Right lobe of liver (tissue), 6 donors: ENCODE measurements around the gene M6PR. TPM values are rescaled to one million over a fixed set of nuclear protein-coding genes. Genes with fewer than 3 reads are reported as not detected.

Experiments
- ATAC-seq, 4 donors: fragments of 200-7000 bp; cut with Tn5 transposase; one replicate each; pipeline ENCODE4 v1.9.1; 2020; ENCODE audit warnings: mild to moderate bottlenecking in 4 of 4, moderate library complexity in 4 of 4
- DNase-seq, 3 donors: peaks; one replicate each; pipeline ENCODE4 v3.0.0-alpha.2; 2020
- H3K27ac ChIP-seq, 3 donors: fragments of 200-600 bp; one replicate each; pipeline ENCODE4 v1.8.0; 2022
- H3K27me3 ChIP-seq, 2 donors: fragments of 200-600 bp; one replicate each; pipeline ENCODE4 v1.8.0; 2022
- H3K36me3 ChIP-seq, 4 donors: fragments of 200-600 bp; sonication (generic) in 1 of 4; one replicate each; pipeline versions ENCODE4 v1.5.1 to v1.8.0; 2017 to 2022; ENCODE audit warnings: control low read depth in 1 of 4
- H3K4me1 ChIP-seq, 4 donors: fragments of 200-600 bp; sonication (generic) in 1 of 4; one replicate each; pipeline versions ENCODE4 v1.5.1 to v1.8.0; 2017 to 2022; ENCODE audit warnings: control low read depth in 1 of 4
- H3K4me3 ChIP-seq, 3 donors: fragments of 200-600 bp; one replicate each; pipeline ENCODE4 v1.8.0; 2022
- H3K9me3 ChIP-seq, 4 donors: fragments of 200-600 bp; sonication (generic) in 1 of 4; one replicate each; pipeline versions ENCODE4 v1.5.1 to v1.8.0; 2017 to 2022; ENCODE audit warnings: control low read depth in 1 of 4
- CTCF ChIP-seq, 4 donors: fragments of 200-600 bp in 3 of 4; fragments of 450-650 bp in 1 of 4; IDR thresholded peaks; one replicate each; pipeline versions ENCODE4 v1.5.1 to v1.8.0; 2016 to 2022; ENCODE audit warnings: antibody characterized with exemption in 4 of 4, mild to moderate bottlenecking in 2 of 4
- POLR2A ChIP-seq: fragments of 450-650 bp; IDR thresholded peaks from one replicate; pipeline ENCODE4 v1.6.1; 2017; ENCODE audit warnings: antibody characterized with exemption, mild to moderate bottlenecking
- WGBS: methylation state at CpG from one replicate; pipeline ENCODE4 v1.1.6; 2018; ENCODE audit warnings: low coverage, low lambda C conversion rate; ENCODE audit not compliant: insufficient coverage; ENCODE audit errors: missing lambda C conversion rate; 5-methylcytosine and 5-hydroxymethylcytosine counted together
- intact Hi-C, 2 donors: fragments of 100-400 bp; cut with DNase I; formaldehyde crosslinking; loops; one replicate each; pipeline versions ENCODE4 v1.11.2 to v1.14.1; 2022
- total RNA-seq, 6 experiments: library from RNA; depleted of rRNA in 2 of 6; stranded (reverse); fragments of >200 nt in 2 of 6; fragmentation: NEBNext Ultra II Directional in 3 of 6; extraction: Animal tissue kit (Norgen Biotek cat#: 25700) in 3 of 6; gene quantifications; one replicate each; pipeline versions ENCODE4 v1.1.0 to v1.2.4, GENCODE V29; 2016 to 2023
- donor health status: DM: no; HTN: yes; CAD: no.
- donor health status: DM: no; HTN: no; CAD: no.
- donor health status: DM: no; HTN: no; CAD: no.
- donor health status: DM: no; HTN: yes; CAD: no.
- donor health status: DM: no; HTN: yes; CAD: no.

The M6PR gene
- total RNA-seq, 6 experiments from 2014 or later, result 45.5 to 82.2 (median 69.1) TPM

- no peak overlapping the region for H3K27ac ChIP-seq
- WGBS, result 27% methylated on average over 6 of the region's 6 CpGs
Observed at GRCh38 chr12:8991371-8992345, 42.2 kb upstream of the M6PR start.

GRCh38 chr12:8989413-8989812 lies 40.0 kb upstream of the M6PR start, which contains the start of gene KLRG1:
Gene KLRG1, plus strand, starts transcription at chr12:8989546. Its CDS starts 90 bp downstream, at chr12:8989636.
- H3K4me1 ChIP-seq, result no peaks in the 10 kb centered on the region
- TF ChIP-seq POLR2A (no peak), CTCF (IDR thresholded peaks at IDR 0.05) (no peak)
- no peaks in the 10 kb centered on the region for H3K36me3 ChIP-seq
- 40% methylated on average over 2 of the region's 2 CpGs for WGBS
- no peak for DNase-seq
- H3K9me3 ChIP-seq, result no peaks in the 10 kb centered on the region
- ATAC-seq, result peak in 1 of 4 donors; percentile 28
- no peaks in the 10 kb centered on the region for H3K27me3 ChIP-seq
- no peak within 1 kb of the TSS for H3K4me3 ChIP-seq
- H3K27ac ChIP-seq, result no peak within 1 kb of the TSS
- intact Hi-C loops, result no loop called here

More at GRCh38 chr12:8991371-8992345, 42.2 kb upstream of the M6PR start:
- no peaks in the 10 kb centered on the region for H3K4me1 ChIP-seq
- ATAC-seq (peak in 3 of 4 donors; percentile 43 to 58 (median 49)), DNase-seq (no peak)
- no peaks in the 10 kb centered on the region for H3K27me3 ChIP-seq
- intact Hi-C loops, result no loop called here
- H3K36me3 ChIP-seq, result no peaks in the 10 kb centered on the region
- no peak overlapping the region for H3K4me3 ChIP-seq
- no peaks in the 10 kb centered on the region for H3K9me3 ChIP-seq
- no peak for TF ChIP-seq CTCF (IDR thresholded peaks at IDR 0.05)
- TF ChIP-seq POLR2A, result no peak

- intact Hi-C loops, result no loop called here
- 62% methylated on average over 1 of the region's 1 CpG for WGBS
- Histone ChIP-seq H3K9me3 (no peaks in the 10 kb centered on the region), H3K4me3 (no peak overlapping the region), H3K36me3 (no peaks in the 10 kb centered on the region), H3K4me1 (no peaks in the 10 kb centered on the region), H3K27ac (no peak overlapping the region), H3K27me3 (no peaks in the 10 kb centered on the region)
- ATAC-seq (no peak), DNase-seq (no peak)
- TF ChIP-seq CTCF (IDR thresholded peaks at IDR 0.05) (no peak), POLR2A (no peak)
Observed at GRCh38 chr12:8987685-8988084, 38.2 kb upstream of the M6PR start.

- no peak overlapping the region for H3K27ac ChIP-seq
- no peaks in the 10 kb centered on the region for H3K27me3 ChIP-seq
- H3K36me3 ChIP-seq, result no peaks in the 10 kb centered on the region
- ATAC-seq (peak in 1 of 4 donors; percentile 64), DNase-seq (no peak)
- no peaks in the 10 kb centered on the region for H3K4me1 ChIP-seq
- H3K4me3 ChIP-seq, result no peak overlapping the region
- TF ChIP-seq CTCF (IDR thresholded peaks at IDR 0.05) (no peak), POLR2A (no peak)
- H3K9me3 ChIP-seq, result no peaks in the 10 kb centered on the region
- intact Hi-C loops, result no loop called here
Observed at GRCh38 chr12:8987163-8987562, 37.7 kb upstream of the M6PR start.
